Measurements from ENCODE around the gene CD1B.
"Not testable (repeated sequence)": the region's sequence is repeated elsewhere in the genome, so short reads cannot be mapped to it uniquely, and the experiment has no call there.

The CD1B gene

DNA sequence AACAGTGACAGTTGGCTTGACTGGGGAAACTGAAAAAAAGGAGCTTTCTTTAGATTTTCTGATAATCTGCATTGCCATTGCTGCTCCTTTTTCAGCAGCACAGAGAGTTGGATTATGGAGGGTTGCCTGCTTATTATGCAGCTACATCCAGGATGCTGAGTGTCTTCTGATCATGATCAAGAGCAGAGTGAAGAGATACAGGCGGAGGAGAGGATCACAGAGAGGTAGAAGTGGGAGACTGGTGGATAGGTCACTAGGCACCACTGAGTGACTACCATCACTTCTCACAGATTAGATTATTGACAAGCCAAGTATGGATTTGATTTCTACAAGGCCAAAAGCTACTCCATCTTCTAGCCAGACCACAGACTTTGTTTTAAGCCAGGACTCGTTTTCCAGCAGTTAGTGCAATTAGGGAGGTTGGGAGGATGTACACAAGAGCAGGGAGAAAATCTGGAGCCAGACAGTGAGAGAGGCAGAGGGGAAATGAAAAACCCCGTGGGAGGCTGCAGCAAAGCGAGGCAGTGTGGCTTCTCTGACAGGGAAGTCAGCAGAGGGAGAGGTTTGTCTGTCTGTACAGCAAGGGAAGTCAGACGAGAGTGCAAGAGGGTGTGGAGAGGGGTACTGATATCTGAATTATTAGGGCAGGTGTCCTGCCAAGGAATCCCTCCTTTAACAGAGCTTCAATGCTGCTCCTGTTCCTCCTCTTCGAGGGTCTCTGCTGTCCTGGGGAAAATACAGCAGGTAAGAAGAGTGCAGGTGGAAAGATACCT, 22.2 kb upstream of the CD1B start, which contains the start of gene CD1E:
Gene CD1E (plus strand): TSS at position 592 of the 773 bp plus-strand sequence. CDS start 95 bp downstream, at position 687.
- TF ChIP-seq EZH2 (optimal IDR thresholded peaks at IDR 0.05; ENCODE audit: low read depth, low read length) (no peak), EZH2phosphoT487 (IDR thresholded peaks at IDR 0.05; ENCODE audit: low read length) (no peak)
- TF ChIP-seq, protein P1, sequence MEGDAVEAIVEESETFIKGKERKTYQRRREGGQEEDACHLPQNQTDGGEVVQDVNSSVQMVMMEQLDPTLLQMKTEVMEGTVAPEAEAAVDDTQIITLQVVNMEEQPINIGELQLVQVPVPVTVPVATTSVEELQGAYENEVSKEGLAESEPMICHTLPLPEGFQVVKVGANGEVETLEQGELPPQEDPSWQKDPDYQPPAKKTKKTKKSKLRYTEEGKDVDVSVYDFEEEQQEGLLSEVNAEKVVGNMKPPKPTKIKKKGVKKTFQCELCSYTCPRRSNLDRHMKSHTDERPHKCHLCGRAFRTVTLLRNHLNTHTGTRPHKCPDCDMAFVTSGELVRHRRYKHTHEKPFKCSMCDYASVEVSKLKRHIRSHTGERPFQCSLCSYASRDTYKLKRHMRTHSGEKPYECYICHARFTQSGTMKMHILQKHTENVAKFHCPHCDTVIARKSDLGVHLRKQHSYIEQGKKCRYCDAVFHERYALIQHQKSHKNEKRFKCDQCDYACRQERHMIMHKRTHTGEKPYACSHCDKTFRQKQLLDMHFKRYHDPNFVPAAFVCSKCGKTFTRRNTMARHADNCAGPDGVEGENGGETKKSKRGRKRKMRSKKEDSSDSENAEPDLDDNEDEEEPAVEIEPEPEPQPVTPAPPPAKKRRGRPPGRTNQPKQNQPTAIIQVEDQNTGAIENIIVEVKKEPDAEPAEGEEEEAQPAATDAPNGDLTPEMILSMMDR (IDR thresholded peaks at IDR 0.05; ENCODE audit: low read length), result no peak
- Histone ChIP-seq H3K27me3 (replicated peaks; ENCODE audit: insufficient read depth, low read length) (no peaks in the 10 kb centered on the region), H3K4me1 (ENCODE audit: low read length) (no peaks in the 10 kb centered on the region), H3F3A (ENCODE audit: insufficient read depth, low read length) (no peaks in the 10 kb centered on the region), H3K36me3 (replicated peaks; ENCODE audit: insufficient read depth, low read length) (no peaks in the 10 kb centered on the region), H3K4me3 (ENCODE audit: low read length) (no peak within 1 kb of the TSS), H3K79me2 (ENCODE audit: low read length) (no peaks in the 10 kb centered on the region), H4K20me1 (ENCODE audit: insufficient read depth, low read length) (no peaks in the 10 kb centered on the region), H3K27ac (ENCODE audit: low read length) (no peak within 1 kb of the TSS), H3K9me3 (replicated peaks; ENCODE audit: insufficient read depth, low read length) (no peaks in the 10 kb centered on the region), H2AFZ (ENCODE audit: low read length) (no peak within 1 kb of the TSS), H3K4me2 (ENCODE audit: low read depth, low read length) (no peak within 1 kb of the TSS), H3K9me2 (replicated peaks; ENCODE audit: insufficient read depth, low read length) (no peaks in the 10 kb centered on the region), H3K9ac (ENCODE audit: low read length) (no peak within 1 kb of the TSS)
- no peak for DNase-seq

DNA sequence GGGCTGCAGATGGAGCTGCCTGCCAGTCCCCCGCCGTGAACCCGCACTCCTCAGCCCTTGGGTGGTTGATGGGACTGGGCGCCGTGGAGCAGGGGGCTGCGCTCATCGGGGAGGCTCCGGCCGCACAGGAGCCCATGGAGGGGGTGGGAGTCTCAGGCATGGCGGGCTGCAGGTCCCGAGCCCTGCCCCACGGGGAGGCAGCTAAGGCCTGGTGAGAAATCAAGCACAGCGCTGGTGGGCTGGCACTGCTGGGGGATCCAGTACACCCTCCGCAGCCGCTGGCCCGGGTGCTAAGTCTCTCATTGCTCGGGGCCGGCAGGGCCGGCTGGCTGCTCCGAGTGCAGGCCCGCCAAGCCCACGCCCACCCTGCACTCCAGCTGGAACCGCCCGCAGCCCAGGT, 17.6 kb upstream of the CD1B start:
- H3F3A ChIP-seq (ENCODE audit: insufficient read depth, low read length); H3K4me3 ChIP-seq (ENCODE audit: low read length); H4K20me1 ChIP-seq (ENCODE audit: insufficient read depth, low read length); H3K9me3 ChIP-seq (replicated peaks; ENCODE audit: insufficient read depth, low read length); H3K79me2 ChIP-seq (ENCODE audit: low read length); H3K9me2 ChIP-seq (replicated peaks; ENCODE audit: insufficient read depth, low read length); H3K27me3 ChIP-seq (replicated peaks; ENCODE audit: insufficient read depth, low read length); DNase-seq; H3K9ac ChIP-seq (ENCODE audit: low read length); H3K4me2 ChIP-seq (ENCODE audit: low read depth, low read length); H2AFZ ChIP-seq (ENCODE audit: low read length); H3K4me1 ChIP-seq (ENCODE audit: low read length); H3K27ac ChIP-seq (ENCODE audit: low read length); H3K36me3 ChIP-seq (replicated peaks; ENCODE audit: insufficient read depth, low read length): not testable (repeated sequence)

GRCh38 chr1:158336413-158336812, 5.1 kb upstream of the CD1B start:
- not testable (repeated sequence) for H3K4me2 ChIP-seq (ENCODE audit: low read depth, low read length); H3K79me2 ChIP-seq (ENCODE audit: low read length); H3K9ac ChIP-seq (ENCODE audit: low read length); H4K20me1 ChIP-seq (ENCODE audit: insufficient read depth, low read length); H2AFZ ChIP-seq (ENCODE audit: low read length); H3F3A ChIP-seq (ENCODE audit: insufficient read depth, low read length); H3K27ac ChIP-seq (ENCODE audit: low read length); H3K9me3 ChIP-seq (replicated peaks; ENCODE audit: insufficient read depth, low read length); H3K4me3 ChIP-seq (ENCODE audit: low read length); H3K36me3 ChIP-seq (replicated peaks; ENCODE audit: insufficient read depth, low read length); H3K27me3 ChIP-seq (replicated peaks; ENCODE audit: insufficient read depth, low read length); H3K9me2 ChIP-seq (replicated peaks; ENCODE audit: insufficient read depth, low read length)
- H3K4me1 ChIP-seq (ENCODE audit: low read length), result peaks cover 22% of the 10 kb centered on the region
- DNase-seq, result peak; percentile 65

- Histone ChIP-seq H3F3A (ENCODE audit: insufficient read depth, low read length) (0 out of 2 replicates have a peak, but pooled peaks cover 9% of the 10 kb centered on the region), H3K27me3 (replicated peaks; ENCODE audit: insufficient read depth, low read length) (no peaks in the 10 kb centered on the region), H3K4me3 (ENCODE audit: low read length) (no peak overlapping the region), H4K20me1 (ENCODE audit: insufficient read depth, low read length) (no peaks in the 10 kb centered on the region), H3K4me2 (ENCODE audit: low read depth, low read length) (no peak overlapping the region), H3K9me2 (replicated peaks; ENCODE audit: insufficient read depth, low read length) (no peaks in the 10 kb centered on the region), H3K27ac (ENCODE audit: low read length) (no peak overlapping the region), H2AFZ (ENCODE audit: low read length) (no peak overlapping the region), H3K9me3 (replicated peaks; ENCODE audit: insufficient read depth, low read length) (no peaks in the 10 kb centered on the region), H3K4me1 (ENCODE audit: low read length) (peaks cover 22% of the 10 kb centered on the region), H3K79me2 (ENCODE audit: low read length) (no peaks in the 10 kb centered on the region), H3K9ac (ENCODE audit: low read length) (no peak overlapping the region), H3K36me3 (replicated peaks; ENCODE audit: insufficient read depth, low read length) (no peaks in the 10 kb centered on the region)
- TF ChIP-seq, protein P1 (IDR thresholded peaks at IDR 0.05; ENCODE audit: low read length), result no peak
- TF ChIP-seq EZH2phosphoT487 (IDR thresholded peaks at IDR 0.05; ENCODE audit: low read length) (no peak), EZH2 (optimal IDR thresholded peaks at IDR 0.05; ENCODE audit: low read depth, low read length) (no peak)
- no peak for DNase-seq
These were observed 3.8 kb upstream of the CD1B start for GRCh38 chr1:158335213-158335532.

Measured in MM.1S (cell line).